HepG2 (cell line): ENCODE measurements around the gene SPPL3. TPM values are rescaled to one million over a fixed set of nuclear protein-coding genes. Genes with fewer than 3 reads are reported as not detected.
"Not testable (repeated sequence)": the region's sequence is repeated elsewhere in the genome, so short reads cannot be mapped to it uniquely, and the experiment has no call there.

ENCODE experiments used
- ATAC-seq: fragments of 200-7000 bp; cut with Tn5 transposase; 3 replicates; pipeline ENCODE4 v1.9.1; 2020; ENCODE audit warnings: mild to moderate bottlenecking, moderate library complexity
- BruUV-seq: library from RNA; stranded (reverse); fragments of 400-500 nt; replicated peaks from 2 replicates; lab custom pipeline; 2021; lab: Mats Ljungman, UMichigan
- CTCF ChIA-PET: fragments of 300-600 bp; formaldehyde crosslinking; extraction: SDS; loops from one replicate; lab custom pipeline; 2021; ENCODE audit warnings: low total read pairs, inconsistent platforms, low intra/inter-chr PET ratio; lab: Yijun Ruan, JAX
- POLR2A ChIA-PET: fragments of 350-600 bp; sonication (Branson Sonifier 250); formaldehyde crosslinking; loops from one replicate; lab custom pipeline; 2020; ENCODE audit warnings: antibody characterized with exemption, inconsistent platforms; lab: Yijun Ruan, JAX
- DNase-seq: peaks from one replicate; pipeline ENCODE4 v3.0.0-alpha.2; 2015; ENCODE audit warnings: low spot score
- FAIRE-seq: peaks from 3 replicates; lab custom pipeline; 2011; peaks lifted over from hg19 to GRCh38; lab: Jason Lieb, UNC
- H2AFZ ChIP-seq: one replicate; pipeline ENCODE4 v1.6.1; 2011; ENCODE audit warnings: low read length, inconsistent platforms
- H3K27ac ChIP-seq: fragments of 300-600 bp; 3 replicates; pipeline ENCODE4 v1.8.0; 2011; ENCODE audit warnings: mixed run types, mild to moderate bottlenecking, mixed read lengths, low read length, inconsistent platforms; ENCODE audit not compliant: insufficient read depth; ENCODE audit errors: extremely low read length
- H3K27me3 ChIP-seq, 2 experiments: fragments of 200-600 bp in 1 of 2; 2 replicates in 1 of 2; 3 replicates in 1 of 2; pipeline versions ENCODE4 v1.6.0 to v1.8.0; 2011; ENCODE audit warnings: low read length in 2 of 2, mild to moderate bottlenecking in 2 of 2, moderate library complexity in 2 of 2, inconsistent platforms in 1 of 2; ENCODE audit not compliant: insufficient read depth in 2 of 2, control insufficient read depth in 1 of 2
- H3K36me3 ChIP-seq, 2 experiments: fragments of 200-600 bp in 1 of 2; replicated peaks in 1 of 2; 2 replicates in 1 of 2; 3 replicates in 1 of 2; pipeline versions ENCODE4 v1.5.1 to v1.8.0; 2011; ENCODE audit warnings: low read length in 2 of 2, inconsistent platforms in 1 of 2; ENCODE audit not compliant: insufficient read depth in 2 of 2, control insufficient read depth in 1 of 2
- H3K4me1 ChIP-seq: 2 replicates; pipeline ENCODE4 v1.5.1; 2012; ENCODE audit warnings: low read length, inconsistent platforms; ENCODE audit not compliant: insufficient read depth
- H3K4me2 ChIP-seq: 2 replicates; pipeline ENCODE4 v1.6.0; 2011; ENCODE audit warnings: low read depth, low read length, inconsistent platforms
- H3K4me3 ChIP-seq, 3 experiments: fragments of 200-600 bp in 1 of 3; sonication (generic), shearing (Covaris generic) in 1 of 3; replicated peaks in 1 of 3; 2 replicates each; pipeline ENCODE4 v1.5.1; 2011 to 2016; ENCODE audit warnings: low read length in 3 of 3, inconsistent platforms in 2 of 3, low read depth in 2 of 3, mild to moderate bottlenecking in 2 of 3, control low read depth in 1 of 3, mixed read lengths in 1 of 3; ENCODE audit not compliant: insufficient read depth in 1 of 3
- H3K79me2 ChIP-seq: one replicate; pipeline ENCODE4 v1.6.1; 2011; ENCODE audit warnings: low read length, inconsistent platforms; ENCODE audit not compliant: insufficient read depth
- H3K9ac ChIP-seq: 2 replicates; pipeline ENCODE4 v1.6.0; 2011; ENCODE audit warnings: mild to moderate bottlenecking, low read depth, low read length, inconsistent platforms; ENCODE audit not compliant: insufficient read depth
- H3K9me3 ChIP-seq: 2 replicates; pipeline ENCODE4 v1.5.1; 2012; ENCODE audit warnings: mild to moderate bottlenecking, low read length
- H4K20me1 ChIP-seq: 2 replicates; pipeline ENCODE4 v1.6.0; 2011; ENCODE audit warnings: inconsistent platforms, mild to moderate bottlenecking, low read length, moderate library complexity; ENCODE audit not compliant: insufficient read depth
- CEBPB ChIP-seq: IDR thresholded peaks from 2 replicates; pipeline ENCODE4 v1.6.1; 2011; ENCODE audit warnings: low read depth, low read length, improper control_type of control experiment, borderline replicate concordance
- CEBPG ChIP-seq: IDR thresholded peaks from 2 replicates; pipeline ENCODE4 v1.6.1; 2016
- MYC ChIP-seq: sonication (generic); formaldehyde crosslinking; IDR thresholded peaks from 2 replicates; pipeline ENCODE4 v1.9.0; 2021; ENCODE audit warnings: missing genetic modification reagents, borderline replicate concordance
- NCOA2 ChIP-seq: sonication (generic); formaldehyde crosslinking; IDR thresholded peaks from 2 replicates; pipeline ENCODE4 v1.8.0; 2022; ENCODE audit warnings: inconsistent platforms
- NONO ChIP-seq, 2 experiments: fragments of 450-650 bp in 1 of 2; sonication (generic) in 1 of 2; formaldehyde crosslinking in 1 of 2; IDR thresholded peaks in 1 of 2; conservative IDR thresholded peaks in 1 of 2; 2 replicates each; pipeline versions ENCODE4 v1.6.1 to v1.8.0; 2017 to 2022; ENCODE audit warnings: mild to moderate bottlenecking in 1 of 2, missing genetic modification reagents in 1 of 2, moderate library complexity in 1 of 2
- RAD21 ChIP-seq: fragments of 450-650 bp; formaldehyde crosslinking; IDR thresholded peaks from 2 replicates; pipeline ENCODE4 v1.5.0; 2020; ENCODE audit warnings: mild to moderate bottlenecking
- TEAD3 ChIP-seq: optimal IDR thresholded peaks from 2 replicates; pipeline ENCODE3; 2016; ENCODE audit warnings: borderline replicate concordance
- ZNF430 ChIP-seq: sonication (generic); formaldehyde crosslinking; IDR thresholded peaks from 2 replicates; pipeline ENCODE4 v1.9.0; 2021; ENCODE audit warnings: mild to moderate bottlenecking, missing genetic modification reagents
- ZNF441 ChIP-seq: sonication (generic); formaldehyde crosslinking; IDR thresholded peaks from 2 replicates; pipeline ENCODE4 v1.7.0; 2021; ENCODE audit warnings: missing genetic modification reagents, borderline replicate concordance
- WGBS: methylation state at CpG from one replicate; pipeline ENCODE4 v1.1.6; 2017; ENCODE audit warnings: low lambda C conversion rate; 5-methylcytosine and 5-hydroxymethylcytosine counted together
- in situ Hi-C: cut with HindIII; loops from 2 replicates; pipeline ENCODE4 v1.10.0; 2017; ENCODE audit warnings: low pct_unique_long_range_greater_than_20kb; ENCODE audit not compliant: extremely low pct_ligation_motif_present
- intact Hi-C: fragments of 100-400 bp; cut with micrococcal nuclease; formaldehyde crosslinking; loops from one replicate; pipeline ENCODE4 v1.10.0; 2022; ENCODE audit not compliant: unreplicated experiment
- polyA plus RNA-seq, 8 experiments: library from polyadenylated mRNA; depleted of rRNA in 3 of 8; stranded (reverse) in 7 of 8; unstranded in 1 of 8; fragments of >200 nt; fragmentation: Illumina TruSeq in 4 of 8; extraction: Trizol in 4 of 8; gene quantifications; 2 replicates each; pipeline versions ENCODE4 v1.2.1 to v1.2.3, GENCODE V29; 2011 to 2016; ENCODE audit warnings: low read depth in 4 of 8, missing spikeins in 1 of 8, mixed read lengths in 1 of 8; ENCODE audit not compliant: insufficient read depth in 1 of 8
- total RNA-seq, 5 experiments: library from RNA; depleted of rRNA; stranded (reverse); fragments of >200 nt; fragmentation: Illumina TruSeq; extraction: Trizol; gene quantifications; 2 replicates each; pipeline ENCODE4 v1.2.3, GENCODE V29; 2016; ENCODE audit warnings: low read depth in 1 of 5
- TF ChIP-seq, protein P1 (sequence below): sonication (generic); formaldehyde crosslinking; IDR thresholded peaks from 2 replicates; pipeline ENCODE4 v1.4.0; 2020; ENCODE audit warnings: low read depth, mild to moderate bottlenecking, missing genetic modification reagents
- TF ChIP-seq, protein P2 (sequence below), 2 experiments: sonication (generic) in 1 of 2; formaldehyde crosslinking in 1 of 2; IDR thresholded peaks; 2 replicates each; pipeline versions ENCODE4 v1.4.0 to v1.6.1; 2018 to 2020; ENCODE audit warnings: missing genetic modification reagents in 2 of 2, borderline replicate concordance in 1 of 2, low read depth in 1 of 2, mild to moderate bottlenecking in 1 of 2, missing biosample characterization in 1 of 2
- TF ChIP-seq, protein P3 (sequence below): sonication (generic); formaldehyde crosslinking; IDR thresholded peaks from 2 replicates; pipeline ENCODE4 v1.4.0; 2020; ENCODE audit warnings: mild to moderate bottlenecking, missing genetic modification reagents

The SPPL3 gene
- total and polyA plus RNA-seq, 2 of the 13 experiments (the other 11 are each of a cell fraction or from before 2014, with no cell fraction given): 8.9 to 9.1 TPM

DNA sequence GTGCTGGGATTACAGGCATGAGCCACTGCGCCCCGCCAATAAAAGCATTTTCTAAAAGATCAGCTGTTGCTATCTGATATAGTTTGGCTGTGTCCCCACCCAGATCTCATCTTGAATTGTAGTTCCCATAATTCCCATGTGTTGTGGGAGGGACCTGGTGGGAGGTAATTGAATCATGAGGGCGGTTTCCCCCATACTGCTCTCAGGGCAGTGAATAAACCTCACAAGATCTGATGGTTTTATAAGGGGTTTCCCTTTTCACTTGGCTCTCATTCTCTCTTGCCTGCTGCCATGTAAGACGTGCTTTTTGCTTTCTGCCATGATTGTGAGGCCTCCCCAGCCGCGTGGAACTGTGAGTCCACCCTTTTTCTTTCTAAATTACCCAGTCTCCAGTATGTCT is 41.4 kb upstream of the SPPL3 start:
- ATAC-seq, H4K20me1 ChIP-seq, H3K79me2 ChIP-seq, H3K4me3 ChIP-seq, H3K27me3 ChIP-seq, BruUV-seq, H3K9me3 ChIP-seq, intact Hi-C loops, in situ Hi-C loops, H3K9ac ChIP-seq, H2AFZ ChIP-seq, H3K36me3 ChIP-seq, DNase-seq, FAIRE-seq, H3K27ac ChIP-seq, H3K4me2 ChIP-seq: not testable (repeated sequence)
- ChIA-PET CTCF (interaction anchor here (1.6 to 1.7 kb wide), 2 partner anchors 26 to 64 kb away, joined by 6 to 12 read pairs; no protein-coding TSS in a partner anchor), POLR2A (interaction anchor here (0.7 to 1.0 kb wide), 3 partner anchors 8 to 47 kb away, joined by 3 to 4 read pairs (median 4); no protein-coding TSS in a partner anchor)
- 79% methylated on average over 6 of the region's 6 CpGs for WGBS
- peaks cover 44% of the 10 kb centered on the region for H3K4me1 ChIP-seq
- peak; percentile 29; the same call in 1 of the 2 replicates for TF ChIP-seq ZNF430

DNA sequence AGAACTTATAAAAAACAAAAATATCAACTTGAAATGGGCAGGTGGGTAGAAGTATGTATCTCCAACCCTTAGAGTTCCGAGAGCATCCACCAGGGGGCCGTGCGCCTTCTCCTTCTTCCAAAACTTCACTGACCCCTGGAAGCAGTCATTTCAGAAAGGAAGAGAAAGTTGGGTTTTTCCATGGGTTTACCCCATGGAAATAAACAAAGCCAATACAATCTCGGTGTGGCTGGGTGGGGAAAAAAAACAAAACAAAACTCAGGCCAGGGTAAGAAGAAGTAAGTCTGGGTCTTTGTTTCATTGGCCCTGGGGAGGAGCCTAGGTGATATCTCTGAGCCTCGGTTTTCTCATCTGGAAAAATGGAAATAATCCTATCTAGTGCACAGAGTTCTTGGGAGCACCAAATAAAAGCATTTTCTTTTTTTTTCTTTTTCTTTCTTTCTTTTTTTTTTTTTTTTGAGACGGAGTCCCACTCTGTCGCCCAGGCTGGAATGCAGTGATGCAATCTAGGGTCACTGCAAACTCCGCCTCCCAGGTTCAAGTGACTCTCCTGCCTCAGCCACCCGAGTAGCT is 40.6 kb upstream of the SPPL3 start:
- FAIRE-seq (peak; percentile 34), DNase-seq (no peak), ATAC-seq (peak; percentile 70)
- intact Hi-C loops (loop anchor here (5.0 kb wide), 1 partner anchor 37 kb away; no protein-coding TSS in a partner anchor), in situ Hi-C loops (no loop called here)
- no peaks in the 10 kb centered on the region for H3K36me3 ChIP-seq
- H4K20me1 ChIP-seq: 0 out of 2 replicates have a peak, but pooled peaks cover 3% of the 10 kb centered on the region
- peak overlapping the region; percentile 65 for H3K4me2 ChIP-seq
- H3K27ac ChIP-seq: no peak overlapping the region
- peaks cover 51% of the 10 kb centered on the region for H3K4me1 ChIP-seq
- ChIA-PET CTCF (interaction anchor here (1.1 to 1.7 kb wide), 3 partner anchors 27 to 361 kb away, joined by 3 to 12 read pairs (median 6); no protein-coding TSS in a partner anchor), POLR2A (interaction anchor here (0.7 to 1.4 kb wide), 4 partner anchors 9 to 48 kb away, joined by 3 to 4 read pairs (median 4); partner anchors contain the start of gene HNF1A)
- H3K9me3 ChIP-seq: no peaks in the 10 kb centered on the region
- peak overlapping the region; percentile 22 for H2AFZ ChIP-seq
- BruUV-seq: no TSS peak
- H3K9ac ChIP-seq: no peak overlapping the region
- H3K4me3 ChIP-seq: peak overlapping the region in 2 of 3 experiments; percentile 13 to 33; a peak in 2 of 6 replicates
- no peaks in the 10 kb centered on the region for H3K79me2 ChIP-seq
- H3K27me3 ChIP-seq: no peaks in the 10 kb centered on the region
- WGBS: 8% methylated on average over 9 of the region's 9 CpGs
- TF ChIP-seq TEAD3 (CRISPR knock-in tag) (peak; percentile 45), MYC (no peak), NCOA2 (no peak), ZNF441 (CRISPR knock-in tag) (peak; percentile 79), CEBPB (peak; percentile 55; the same call in 1 of the 2 replicates), RAD21 (CRISPR knock-in tag) (peak; percentile 46; the same call in 1 of the 2 replicates), CEBPG (CRISPR knock-in tag) (peak; percentile 68), NONO (IDR thresholded peaks at IDR 0.05) (no peak), NONO (CRISPR knock-in tag; conservative IDR thresholded peaks at IDR 0.05) (no peak)
- TF ChIP-seq, protein P1, sequence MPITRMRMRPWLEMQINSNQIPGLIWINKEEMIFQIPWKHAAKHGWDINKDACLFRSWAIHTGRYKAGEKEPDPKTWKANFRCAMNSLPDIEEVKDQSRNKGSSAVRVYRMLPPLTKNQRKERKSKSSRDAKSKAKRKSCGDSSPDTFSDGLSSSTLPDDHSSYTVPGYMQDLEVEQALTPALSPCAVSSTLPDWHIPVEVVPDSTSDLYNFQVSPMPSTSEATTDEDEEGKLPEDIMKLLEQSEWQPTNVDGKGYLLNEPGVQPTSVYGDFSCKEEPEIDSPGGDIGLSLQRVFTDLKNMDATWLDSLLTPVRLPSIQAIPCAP: no peak
- TF ChIP-seq, protein P2, sequence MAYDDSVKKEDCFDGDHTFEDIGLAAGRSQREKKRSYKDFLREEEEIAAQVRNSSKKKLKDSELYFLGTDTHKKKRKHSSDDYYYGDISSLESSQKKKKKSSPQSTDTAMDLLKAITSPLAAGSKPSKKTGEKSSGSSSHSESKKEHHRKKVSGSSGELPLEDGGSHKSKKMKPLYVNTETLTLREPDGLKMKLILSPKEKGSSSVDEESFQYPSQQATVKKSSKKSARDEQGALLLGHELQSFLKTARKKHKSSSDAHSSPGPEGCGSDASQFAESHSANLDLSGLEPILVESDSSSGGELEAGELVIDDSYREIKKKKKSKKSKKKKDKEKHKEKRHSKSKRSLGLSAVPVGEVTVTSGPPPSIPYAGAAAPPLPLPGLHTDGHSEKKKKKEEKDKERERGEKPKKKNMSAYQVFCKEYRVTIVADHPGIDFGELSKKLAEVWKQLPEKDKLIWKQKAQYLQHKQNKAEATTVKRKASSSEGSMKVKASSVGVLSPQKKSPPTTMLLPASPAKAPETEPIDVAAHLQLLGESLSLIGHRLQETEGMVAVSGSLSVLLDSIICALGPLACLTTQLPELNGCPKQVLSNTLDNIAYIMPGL (CRISPR knock-in tag; IDR thresholded peaks at IDR 0.05; ENCODE audit: borderline replicate concordance in 1 of 2, low read depth in 1 of 2): peak in 1 of 2 experiments; percentile 18; a peak in 1 of 4 replicates
- TF ChIP-seq, protein P3, sequence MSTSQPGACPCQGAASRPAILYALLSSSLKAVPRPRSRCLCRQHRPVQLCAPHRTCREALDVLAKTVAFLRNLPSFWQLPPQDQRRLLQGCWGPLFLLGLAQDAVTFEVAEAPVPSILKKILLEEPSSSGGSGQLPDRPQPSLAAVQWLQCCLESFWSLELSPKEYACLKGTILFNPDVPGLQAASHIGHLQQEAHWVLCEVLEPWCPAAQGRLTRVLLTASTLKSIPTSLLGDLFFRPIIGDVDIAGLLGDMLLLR (CRISPR knock-in tag): no peak
